NCI-H446 (cell line): ENCODE data around the gene ZNF138.
"Not testable (repeated sequence)": the region's sequence is repeated elsewhere in the genome, so short reads cannot be mapped to it uniquely, and the experiment has no call there.

Experiments used
- DNase-seq, 2 experiments: peaks; one replicate each; lab custom pipeline; 2025; lab: John Stamatoyannopoulos, UW

Gene ZNF138

GRCh38 chr7:64794171-64794844 is at the start of gene ZNF138:
Gene ZNF138, plus strand, starts transcription at chr7:64794428. Its CDS starts 141 bp downstream, at chr7:64794569.
- DNase-seq = peak; percentile 67 to 87

- no peak for DNase-seq
Measured at GRCh38 chr7:64744680-64745079, 49.5 kb upstream of the ZNF138 start.

- no peak for DNase-seq
Measured at GRCh38 chr7:64747802-64748201, 46.4 kb upstream of the ZNF138 start.

- DNase-seq = no peak
Measured at GRCh38 chr7:64753032-64753431, 41.2 kb upstream of the ZNF138 start.

- no peak for DNase-seq
Measured at GRCh38 chr7:64755865-64756264, 38.4 kb upstream of the ZNF138 start.

GRCh38 chr7:64758151-64758550 is 36.1 kb upstream of the ZNF138 start:
- DNase-seq = no peak

- DNase-seq = no peak
Measured at GRCh38 chr7:64768824-64769223, 25.4 kb upstream of the ZNF138 start.

GRCh38 chr7:64774204-64774842 is 19.9 kb upstream of the ZNF138 start:
- DNase-seq = no peak

GRCh38 chr7:64775289-64775688 is 18.9 kb upstream of the ZNF138 start:
- no peak for DNase-seq

GRCh38 chr7:64784842-64785241 is 9.4 kb upstream of the ZNF138 start:
- DNase-seq = not testable (repeated sequence)

- no peak for DNase-seq
Measured at GRCh38 chr7:64787295-64787694, 6.9 kb upstream of the ZNF138 start.

GRCh38 chr7:64789241-64789640 is 5.0 kb upstream of the ZNF138 start:
- not testable (repeated sequence) for DNase-seq

GRCh38 chr7:64793106-64793755 is 997 bp upstream of the ZNF138 start:
- no peak for DNase-seq

GRCh38 chr7:64795176-64795575 is 948 bp downstream of the ZNF138 start:
- DNase-seq = no peak

- not testable (repeated sequence) for DNase-seq
Measured at GRCh38 chr7:64799169-64799568, 4.9 kb downstream of the ZNF138 start.

GRCh38 chr7:64802699-64803098 is 8.5 kb downstream of the ZNF138 start:
- DNase-seq = no peak

GRCh38 chr7:64807731-64808365 is 13.6 kb downstream of the ZNF138 start:
- DNase-seq = no peak

- DNase-seq = no peak
Measured at GRCh38 chr7:64811767-64812166, 17.5 kb downstream of the ZNF138 start.

GRCh38 chr7:64830926-64831325 is 36.7 kb downstream of the ZNF138 start:
- no peak for DNase-seq

- DNase-seq = no peak
Measured at GRCh38 chr7:64832136-64832535, 37.9 kb downstream of the ZNF138 start.

GRCh38 chr7:64834989-64835388 is 40.8 kb downstream of the ZNF138 start:
- no peak for DNase-seq

- DNase-seq = not testable (repeated sequence)
Measured at GRCh38 chr7:64835856-64836255, 41.6 kb downstream of the ZNF138 start.

GRCh38 chr7:64838051-64838450 is 43.8 kb downstream of the ZNF138 start:
- DNase-seq = not testable (repeated sequence)
